ENCODE results near the gene NMNAT2. TPM values are rescaled to one million over a fixed set of nuclear protein-coding genes. Genes with fewer than 3 reads are reported as not detected.

The NMNAT2 gene
- total and polyA plus RNA-seq, 2 of the 4 experiments (the other 2 are of a cell fraction): 0.36 to 2.4 TPM

- BruUV-seq (replicated peaks): no TSS peak
- CTCF ChIA-PET: no interaction called here
- Histone ChIP-seq H2AFZ (replicated peaks; ENCODE audit: low read length, poor library complexity) (no peak overlapping the region), H3K27me3 (ENCODE audit: control insufficient read depth, insufficient read depth, low read length) (peaks cover 27% of the 10 kb centered on the region), H3K4me1 (ENCODE audit: control insufficient read depth, insufficient read depth, low read length) (no peaks in the 10 kb centered on the region), H3K18ac (ENCODE audit: low read depth, low read length) (no peak overlapping the region), H2BK120ac (ENCODE audit: low read depth, low read length) (no peak overlapping the region), H3K4ac (ENCODE audit: low read depth, low read length) (no peak overlapping the region), H3K56ac (ENCODE audit: extremely low read depth, insufficient read depth, low read length) (no peak overlapping the region), H4K20me1 (ENCODE audit: insufficient read depth, low read length) (no peaks in the 10 kb centered on the region), H3K9me3 (ENCODE audit: control insufficient read depth, insufficient read depth, low read length) (no peaks in the 10 kb centered on the region), H4K91ac (ENCODE audit: insufficient read depth, low read depth, low read length) (no peak overlapping the region), H3K79me1 (ENCODE audit: low read depth in 1 of 2, low read length in 2 of 2) (no peaks in the 10 kb centered on the region), H4K8ac (ENCODE audit: low read depth in 2 of 2, low read length in 2 of 2) (no peak overlapping the region), H2AK9ac (replicated peaks; ENCODE audit: low read depth, low read length, poor library complexity) (no peak overlapping the region), H2BK20ac (ENCODE audit: low read depth, low read length) (no peak overlapping the region), H3K14ac (replicated peaks; ENCODE audit: low read depth, low read length) (no peak overlapping the region), H2AK5ac (ENCODE audit: low read depth, low read length) (no peak overlapping the region), H4K5ac (ENCODE audit: low read depth, low read length) (no peak overlapping the region), H3K36me3 (ENCODE audit: control insufficient read depth, insufficient read depth, low read length) (no peaks in the 10 kb centered on the region), H3K9me1 (ENCODE audit: insufficient read depth, low read length) (no peaks in the 10 kb centered on the region), H3K27ac (ENCODE audit: insufficient read depth, low read length) (no peak overlapping the region), H3K23ac (ENCODE audit: low read depth, low read length) (no peak overlapping the region), H3K9ac (ENCODE audit: low read depth, low read length) (no peak overlapping the region), H3K4me2 (ENCODE audit: low read depth, low read length) (no peak overlapping the region), H2BK15ac (ENCODE audit: low read depth, low read length) (no peak overlapping the region), H3K4me3 (ENCODE audit: insufficient read depth, low read depth, low read length) (no peak overlapping the region), H2BK5ac (ENCODE audit: low read depth, low read length, poor library complexity, severe bottlenecking) (no peak overlapping the region)
- WGBS, 2 experiments (ENCODE audit: extremely low coverage in 2 of 2, insufficient read length in 1 of 2): 60% methylated on average over 1 of the region's 4 CpGs; no CpG with 5 or more reads in 1 of the 2 experiments
- dilution Hi-C loops (cut with HindIII; ENCODE audit: low sequenced_read_pairs, unreplicated experiment): no loop called here
- TF ChIP-seq CEBPB (IDR thresholded peaks at IDR 0.05; ENCODE audit: low read depth, low read length) (no peak), CHD1 (IDR thresholded peaks at IDR 0.05; ENCODE audit: low read depth, low read length) (no peak), MXI1 (IDR thresholded peaks at IDR 0.05; ENCODE audit: borderline replicate concordance, low read depth, low read length) (no peak), RCOR1 (IDR thresholded peaks at IDR 0.05; ENCODE audit: insufficient replicate concordance, low read length) (no peak), POLR2A (IDR thresholded peaks at IDR 0.05; ENCODE audit: low read depth, low read length) (no peak)
- no peak for DNase-seq
- no peak for ATAC-seq (ENCODE audit: low read depth)
- intact Hi-C loops (cut with micrococcal nuclease): no loop called here
- POLR2A ChIA-PET (ENCODE audit: unreplicated experiment): no interaction called here
- in situ Hi-C loops (cut with MboI; ENCODE audit: low sequenced_read_pairs): no loop called here
These were observed 57.1 kb downstream of the NMNAT2 start for GRCh38 chr1:183361081-183361480.

Measured in IMR-90 (cell line).